NCI-H524 (cell line): Measurements from ENCODE around the gene UBAC1.

Experiments used
- DNase-seq, 2 experiments: peaks; one replicate each; lab custom pipeline; 2025; lab: John Stamatoyannopoulos, UW

UBAC1 gene

GRCh38 chr9:135941288-135941995, 19.7 kb downstream of the UBAC1 start:
- DNase-seq: no peak

- DNase-seq: no peak
Measured at GRCh38 chr9:135939351-135940265, 21.6 kb downstream of the UBAC1 start.

- DNase-seq: no peak
Measured at GRCh38 chr9:135937521-135938489, 23.4 kb downstream of the UBAC1 start.

- DNase-seq: no peak
Measured at GRCh38 chr9:135933114-135933513, 28.1 kb downstream of the UBAC1 start.

GRCh38 chr9:135932656-135933055, 28.5 kb downstream of the UBAC1 start:
- DNase-seq: no peak

- DNase-seq: no peak
Measured at GRCh38 chr9:135931349-135931820, 29.8 kb downstream of the UBAC1 start.

- DNase-seq: no peak
Measured at GRCh38 chr9:135930446-135931345, 30.5 kb downstream of the UBAC1 start.

GRCh38 chr9:135929656-135930445, 31.3 kb downstream of the UBAC1 start:
- DNase-seq: no peak

GRCh38 chr9:135928731-135929655, 32.2 kb downstream of the UBAC1 start:
- DNase-seq: no peak

- no peak for DNase-seq
Measured at GRCh38 chr9:135928074-135928730, 33.0 kb downstream of the UBAC1 start.

- DNase-seq: no peak
Measured at GRCh38 chr9:135927195-135928013, 33.8 kb downstream of the UBAC1 start.

- DNase-seq: no peak
Measured at GRCh38 chr9:135926402-135927194, 34.6 kb downstream of the UBAC1 start.

- DNase-seq: no peak
Measured at GRCh38 chr9:135925496-135926133, 35.6 kb downstream of the UBAC1 start.

- no peak for DNase-seq
Measured at GRCh38 chr9:135924628-135925338, 36.4 kb downstream of the UBAC1 start.

- no peak for DNase-seq
Measured at GRCh38 chr9:135923508-135923907, 37.7 kb downstream of the UBAC1 start.
